HG02763 (cell line): ENCODE data around the gene KCTD2.
"Not testable (repeated sequence)": the region's sequence is repeated elsewhere in the genome, so short reads cannot be mapped to it uniquely, and the experiment has no call there.

Experiments
- ATAC-seq: cut with Tn5 transposase; IDR thresholded peaks from one replicate; pipeline ENCODE4 v1.9.1; 2021; ENCODE audit warnings: mild to moderate bottlenecking, moderate library complexity; ENCODE audit not compliant: unreplicated experiment

The KCTD2 gene

DNA sequence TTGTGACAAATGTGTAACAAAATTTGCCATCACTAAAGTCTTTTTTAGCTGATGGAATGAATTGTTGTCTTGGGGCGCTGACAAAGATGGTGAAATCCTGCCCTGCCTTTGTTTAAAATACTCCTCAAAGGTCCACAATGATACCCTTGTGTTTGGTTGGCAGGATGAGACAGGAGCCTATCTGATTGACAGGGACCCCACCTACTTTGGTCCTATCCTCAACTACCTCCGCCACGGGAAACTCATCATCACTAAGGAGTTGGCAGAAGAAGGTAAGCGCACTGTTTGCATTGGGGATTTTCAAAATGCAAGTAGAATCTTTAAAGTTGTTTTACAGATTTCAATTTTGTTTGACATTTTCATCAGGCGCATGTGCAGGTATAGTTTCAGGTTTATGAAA, 2.0 kb downstream of the KCTD2 start:
- ATAC-seq = no peak

DNA sequence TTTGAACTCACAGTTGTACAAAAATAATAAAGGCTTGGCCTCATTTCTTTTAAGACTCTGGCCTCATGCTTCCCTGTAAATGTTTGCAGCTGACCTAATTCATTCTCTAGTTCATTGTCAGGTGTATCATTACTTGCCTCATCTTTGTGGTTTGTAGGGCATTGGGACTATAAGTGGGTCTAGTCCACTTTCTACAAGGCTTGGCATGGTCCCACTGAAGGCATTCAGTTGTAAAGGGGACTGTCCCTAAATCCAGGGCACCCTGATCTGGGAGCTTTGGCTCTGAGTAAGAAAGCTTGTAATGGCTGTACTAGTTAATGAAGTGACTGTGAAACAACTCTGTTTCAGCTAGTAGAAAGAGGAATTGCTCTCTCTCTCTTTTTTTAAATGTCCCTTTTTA, 2.7 kb downstream of the KCTD2 start:
- ATAC-seq = no peak

DNA sequence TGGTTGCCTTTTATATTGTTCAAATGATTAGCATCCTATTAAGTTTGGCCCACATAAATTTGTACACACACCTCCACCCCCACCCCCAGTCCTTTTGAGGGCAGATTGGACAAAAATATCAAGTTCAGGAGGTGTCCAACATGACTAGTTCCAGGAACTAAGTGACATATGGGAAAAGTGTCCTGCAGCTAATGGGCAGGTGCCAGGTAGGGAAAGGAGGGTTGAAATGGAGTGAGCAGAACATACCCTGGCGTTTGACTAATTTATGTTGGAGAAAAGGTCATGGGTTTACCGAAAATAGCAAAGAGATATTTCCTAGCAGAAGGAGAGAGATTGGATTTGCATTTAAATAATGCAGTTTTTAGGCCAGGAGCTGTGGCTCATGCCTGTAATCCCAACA, 4.9 kb downstream of the KCTD2 start:
- no peak for ATAC-seq

DNA sequence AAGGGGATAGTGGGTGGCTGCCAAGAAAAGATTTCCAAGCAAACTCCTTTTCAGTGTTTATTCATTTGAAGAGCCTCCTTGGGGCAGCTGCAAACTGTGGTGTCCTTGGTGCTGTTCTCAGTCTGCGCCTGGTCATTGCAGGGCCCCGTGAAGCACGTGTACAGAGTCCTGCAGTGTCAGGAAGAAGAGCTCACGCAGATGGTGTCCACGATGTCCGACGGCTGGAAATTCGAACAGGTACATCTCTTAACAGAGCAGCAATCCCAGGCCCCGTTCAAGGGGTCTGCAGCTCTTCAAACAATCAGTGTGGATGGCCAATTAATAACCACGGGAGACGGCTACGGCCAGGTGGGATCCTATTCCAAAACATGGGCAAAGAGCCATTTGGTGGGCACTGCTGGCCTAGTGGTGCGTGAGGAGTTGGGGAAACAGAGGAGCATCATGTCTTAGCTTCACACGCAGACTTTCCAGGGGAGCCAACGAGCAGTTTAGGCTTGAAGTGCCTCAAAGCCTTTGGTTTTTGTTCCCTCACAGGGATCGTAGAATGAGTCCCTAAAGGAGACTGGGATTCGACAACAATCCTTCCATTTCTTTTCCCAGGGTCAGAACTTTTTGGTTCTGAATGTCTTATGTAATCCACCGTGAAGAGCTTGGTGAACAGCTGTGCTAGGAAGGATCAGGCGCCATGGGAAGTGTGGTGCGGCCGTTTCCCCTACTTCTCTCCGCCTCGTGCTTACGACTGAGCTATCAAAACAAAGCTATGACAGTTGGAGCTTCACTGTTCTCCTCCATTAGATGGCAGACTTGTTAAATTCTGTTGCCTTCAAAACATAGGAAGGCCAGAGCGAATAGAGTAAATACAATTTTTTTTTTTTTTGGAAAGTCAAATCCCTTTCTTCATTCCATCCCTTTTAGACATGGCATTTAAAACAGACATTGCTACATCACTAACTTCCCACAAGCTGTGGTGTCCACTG, 12.6 kb downstream of the KCTD2 start:
- ATAC-seq = no peak

DNA sequence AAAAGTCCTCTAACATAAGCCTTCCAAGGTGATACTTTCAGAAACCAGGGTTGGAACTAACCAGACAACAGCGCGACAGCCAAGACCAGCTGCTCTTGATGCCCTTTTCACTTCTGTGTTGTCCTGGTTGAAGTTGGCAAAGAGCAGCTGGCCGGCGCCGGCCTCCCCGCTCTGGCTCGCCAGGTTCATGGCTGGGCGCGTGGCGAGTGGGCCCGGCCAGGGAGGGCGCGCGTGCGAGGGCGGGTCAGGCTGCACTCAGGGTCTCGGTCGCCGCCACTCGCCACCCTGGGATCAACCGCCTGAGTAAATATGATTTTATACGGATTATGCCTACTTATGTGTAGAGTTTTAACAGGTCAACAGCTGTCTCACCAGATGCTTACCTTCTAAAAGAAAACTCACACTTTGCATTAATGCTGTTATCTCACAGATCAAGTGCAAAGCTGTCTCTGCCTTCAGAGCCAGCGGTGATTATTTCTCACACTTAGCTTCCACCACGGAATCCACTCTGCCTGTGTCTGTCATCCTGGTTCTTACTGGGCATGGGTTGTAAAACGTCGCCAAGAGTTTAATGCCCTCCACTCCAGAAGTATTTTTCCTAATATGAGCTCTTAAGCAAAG, 13.5 kb downstream of the KCTD2 start:
- no peak for ATAC-seq

DNA sequence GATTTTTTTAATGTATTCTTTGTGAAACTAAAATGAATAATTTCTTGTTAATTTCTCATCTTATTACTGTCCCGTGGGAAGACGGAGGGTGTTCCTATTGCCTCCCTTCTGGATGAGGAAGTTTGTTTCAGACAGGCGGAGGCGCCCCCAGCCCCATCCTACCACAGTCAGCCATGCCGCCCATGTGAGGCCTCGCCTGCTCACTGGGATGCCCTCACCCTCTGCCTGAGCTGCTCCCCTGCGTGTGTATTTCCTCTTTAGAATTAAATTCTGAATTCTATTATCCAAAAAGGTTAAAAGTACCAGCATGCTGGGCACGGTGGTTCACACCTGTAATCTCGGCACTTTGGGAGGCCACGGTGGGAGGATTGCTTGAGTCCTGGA, 14.0 kb downstream of the KCTD2 start:
- ATAC-seq = no peak

DNA sequence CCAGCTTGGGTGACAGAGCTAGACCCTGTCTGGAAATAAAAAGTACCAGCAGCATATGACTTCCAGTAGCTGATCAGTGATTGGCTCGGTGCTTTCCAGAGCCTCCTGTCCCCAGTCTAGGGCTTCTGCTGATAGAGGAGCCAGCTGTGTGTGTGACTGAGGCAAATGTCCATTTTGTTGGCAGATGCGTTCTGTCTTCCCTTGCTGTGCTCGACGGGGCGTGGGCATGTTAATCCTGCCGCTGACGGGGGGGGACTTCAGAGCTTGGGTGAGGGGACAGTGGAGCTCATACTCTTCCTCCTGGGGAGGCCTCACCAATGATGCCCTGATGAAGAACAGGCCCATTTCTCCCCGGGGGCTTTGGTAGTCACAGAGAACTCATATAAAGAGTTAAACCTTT, 14.6 kb downstream of the KCTD2 start:
- ATAC-seq = no peak

DNA sequence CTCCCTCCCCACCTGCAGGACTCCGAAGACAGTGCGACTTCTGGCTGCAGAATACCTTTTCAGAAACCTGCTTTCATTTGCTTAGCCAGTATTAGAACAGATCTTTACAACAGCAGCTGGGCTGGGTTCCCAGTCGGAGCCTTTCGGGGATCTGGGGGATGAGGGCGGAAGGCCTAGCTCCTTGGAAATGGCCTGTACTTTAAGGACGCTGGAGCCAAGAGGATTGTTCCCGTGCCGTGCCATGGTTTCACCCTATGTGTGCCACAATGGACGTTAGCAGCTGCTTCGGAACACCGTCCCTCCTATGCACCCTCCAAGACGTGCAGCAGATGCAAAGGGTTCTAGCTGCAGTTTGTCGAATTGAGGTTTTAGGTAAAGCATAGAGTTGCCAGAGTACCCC, 16.2 kb downstream of the KCTD2 start:
- ATAC-seq = no peak

DNA sequence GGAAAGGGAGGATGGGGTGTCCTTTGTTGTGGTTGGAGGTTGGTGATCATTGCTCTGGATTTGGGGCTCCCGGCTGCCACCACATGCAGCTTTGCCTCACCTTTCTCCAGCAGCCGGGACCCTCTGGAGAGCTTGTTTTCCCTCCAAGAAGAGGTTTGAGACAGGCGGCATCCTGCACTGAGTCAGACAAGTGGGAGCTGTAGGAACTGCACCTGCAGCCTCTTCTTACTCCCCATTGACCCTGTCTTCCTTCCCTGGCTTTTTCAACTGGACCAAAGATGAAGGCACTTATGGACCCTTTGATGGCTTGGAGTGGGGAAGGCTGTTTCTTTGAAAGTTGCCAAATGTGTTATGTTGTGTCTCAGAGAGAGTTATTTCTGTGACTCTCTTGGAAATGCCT, 16.6 kb downstream of the KCTD2 start:
- no peak for ATAC-seq

DNA sequence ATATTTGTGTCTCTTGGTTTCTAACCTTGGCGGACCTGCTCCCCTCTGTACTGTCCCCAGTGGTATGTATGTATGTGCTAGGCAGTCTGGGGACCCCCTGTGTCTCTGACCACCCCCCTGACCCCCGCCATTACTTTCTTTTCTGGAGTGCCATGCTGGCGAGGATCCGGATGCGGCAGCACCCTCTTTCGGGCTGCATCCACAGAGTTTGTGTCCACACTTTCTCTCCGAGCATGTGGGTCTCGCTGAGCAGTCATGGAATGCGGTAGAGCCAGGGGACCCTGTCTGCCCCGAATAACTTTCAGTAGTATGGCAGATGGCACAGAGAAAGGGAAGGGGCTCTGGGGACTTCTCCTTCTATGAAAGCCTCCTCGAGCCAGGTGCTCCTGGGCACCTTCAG, 17.0 kb downstream of the KCTD2 start:
- no peak for ATAC-seq

DNA sequence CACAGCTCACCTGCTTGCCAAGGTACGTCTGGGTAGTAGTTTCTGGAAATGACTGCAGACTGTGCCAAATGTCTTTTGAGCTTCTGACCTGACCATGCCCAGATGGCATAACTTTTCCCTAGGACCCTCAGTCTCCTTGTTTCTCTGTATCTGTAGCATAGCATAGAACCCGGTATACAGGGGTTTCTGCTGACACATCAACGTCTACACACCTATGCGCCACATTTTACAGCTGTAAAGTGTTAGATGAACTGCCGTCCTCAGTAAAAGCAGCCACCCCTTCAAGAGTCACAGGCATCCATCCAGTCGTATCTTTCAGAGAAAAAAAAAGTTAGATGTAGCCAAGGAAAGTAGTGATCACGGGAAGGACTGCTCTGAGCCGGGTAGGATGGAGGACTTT, 17.4 kb downstream of the KCTD2 start:
- no peak for ATAC-seq

DNA sequence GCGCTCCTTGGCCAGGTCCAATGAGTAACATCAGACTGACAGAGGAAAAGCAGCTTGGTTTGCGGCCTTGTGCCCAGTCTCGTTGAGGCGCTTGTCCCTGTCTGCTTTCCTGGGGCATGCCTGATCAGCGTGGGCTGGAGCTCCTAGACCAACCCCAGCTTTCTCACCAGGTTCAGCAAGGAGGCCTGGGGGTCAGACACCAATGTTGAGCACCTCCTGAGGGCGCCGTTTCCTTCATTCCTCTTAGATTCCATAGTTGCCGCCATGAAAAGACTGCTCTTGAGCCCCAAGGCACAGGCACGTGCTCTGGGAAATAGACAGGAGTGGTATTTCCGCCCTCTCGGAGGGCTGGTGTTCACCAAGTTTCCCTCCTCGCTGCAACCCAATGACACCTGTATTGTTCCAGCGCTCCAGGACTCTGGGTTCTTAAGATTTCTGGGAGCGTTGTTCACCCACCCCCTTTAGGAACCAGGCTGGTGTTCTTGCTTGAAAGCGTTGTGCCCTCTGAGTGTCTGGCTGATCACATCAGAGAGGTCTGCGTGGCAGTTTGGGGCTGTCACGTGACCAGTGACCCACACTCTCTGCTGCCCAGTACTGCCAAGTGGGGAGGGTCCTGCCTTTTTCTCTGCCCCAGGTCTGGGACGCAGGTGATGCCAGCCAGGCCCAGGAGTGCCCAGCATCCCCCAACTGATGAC, 18.0 kb downstream of the KCTD2 start:
- no peak for ATAC-seq

DNA sequence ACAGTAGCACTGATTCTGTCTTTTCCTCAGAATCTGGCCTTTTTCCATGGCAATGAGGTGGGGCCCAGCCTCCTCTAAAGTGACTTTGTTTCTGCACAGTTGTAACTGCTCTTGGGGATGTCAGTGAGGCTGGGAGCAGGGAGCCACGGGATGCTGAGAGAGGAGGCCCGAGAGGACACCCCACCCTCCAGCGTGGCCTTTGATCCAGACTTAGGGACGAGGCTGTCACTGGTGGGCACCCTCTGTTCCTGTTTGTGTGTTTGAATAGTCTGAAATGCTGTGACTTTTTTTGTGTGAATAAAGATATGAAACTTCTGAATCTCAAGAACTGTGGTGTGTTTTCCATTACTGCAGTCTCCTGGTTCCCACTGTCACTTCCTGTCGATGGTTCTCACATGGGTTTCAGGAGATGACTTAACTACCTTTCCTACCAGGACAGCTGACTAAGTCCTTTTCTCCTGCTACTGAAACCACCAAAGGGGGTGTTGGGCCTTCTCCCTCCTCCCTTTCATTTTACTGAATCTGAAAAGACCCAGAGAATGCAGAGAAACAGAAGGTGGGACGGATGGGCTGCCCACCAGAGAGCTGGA, 18.6 kb downstream of the KCTD2 start:
- no peak for ATAC-seq

DNA sequence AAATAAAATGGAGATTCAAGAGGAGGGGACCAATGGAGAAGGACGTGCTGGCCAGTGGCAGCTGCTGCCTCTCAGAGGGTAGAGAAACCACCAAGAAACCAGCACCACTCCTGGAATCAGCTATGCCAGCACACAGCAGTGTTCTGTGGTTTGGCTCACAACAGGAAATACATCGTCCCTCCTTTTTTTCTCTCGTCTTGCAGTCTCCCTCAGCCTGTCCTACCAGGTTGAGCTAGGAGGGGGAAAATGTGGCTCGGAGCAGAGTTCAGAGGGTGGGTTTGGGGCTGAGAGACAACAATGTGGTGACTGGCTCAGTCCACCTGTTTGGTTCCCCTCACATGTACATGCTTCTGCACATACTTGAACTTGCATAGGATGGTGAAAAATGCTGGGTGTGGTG, 20.8 kb downstream of the KCTD2 start:
- no peak for ATAC-seq

DNA sequence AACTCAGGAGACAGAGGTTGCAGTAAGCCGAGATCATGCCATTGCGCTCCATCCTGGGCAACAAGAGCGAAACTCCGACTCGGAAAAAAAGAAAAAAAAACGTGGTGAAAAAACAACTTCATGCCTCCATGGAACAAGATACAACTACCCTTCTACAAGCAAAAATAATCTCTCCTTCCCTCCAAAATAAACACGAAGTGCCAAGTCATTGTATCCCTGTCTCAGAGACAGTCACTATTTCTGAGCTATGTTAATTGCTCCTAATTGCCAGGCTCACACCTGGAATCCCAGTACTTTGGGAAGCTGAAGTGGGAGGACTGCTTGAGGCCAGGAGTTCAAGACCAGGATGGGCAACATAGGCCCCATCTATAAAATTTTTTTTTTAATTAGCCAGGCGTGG, 21.7 kb downstream of the KCTD2 start:
- ATAC-seq = no peak

DNA sequence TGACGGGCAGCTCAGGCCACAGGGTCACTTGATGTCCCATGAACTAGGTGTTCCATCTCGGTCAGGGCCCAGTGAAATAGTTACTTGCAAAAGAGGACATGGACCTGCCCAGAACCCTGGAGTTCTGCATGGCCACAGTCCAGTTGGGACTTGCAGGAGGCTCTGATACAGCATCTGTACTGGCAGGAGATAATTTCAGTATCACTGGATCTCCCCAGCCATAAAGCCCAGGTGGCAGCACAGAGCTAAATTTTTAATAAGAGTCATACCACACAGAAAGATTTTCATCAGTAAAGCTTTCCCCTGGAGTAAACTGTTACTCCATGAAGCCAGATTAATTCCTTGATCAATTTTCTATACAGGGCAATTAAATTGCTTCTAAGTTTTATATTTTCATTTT, 22.8 kb downstream of the KCTD2 start:
- ATAC-seq = no peak

DNA sequence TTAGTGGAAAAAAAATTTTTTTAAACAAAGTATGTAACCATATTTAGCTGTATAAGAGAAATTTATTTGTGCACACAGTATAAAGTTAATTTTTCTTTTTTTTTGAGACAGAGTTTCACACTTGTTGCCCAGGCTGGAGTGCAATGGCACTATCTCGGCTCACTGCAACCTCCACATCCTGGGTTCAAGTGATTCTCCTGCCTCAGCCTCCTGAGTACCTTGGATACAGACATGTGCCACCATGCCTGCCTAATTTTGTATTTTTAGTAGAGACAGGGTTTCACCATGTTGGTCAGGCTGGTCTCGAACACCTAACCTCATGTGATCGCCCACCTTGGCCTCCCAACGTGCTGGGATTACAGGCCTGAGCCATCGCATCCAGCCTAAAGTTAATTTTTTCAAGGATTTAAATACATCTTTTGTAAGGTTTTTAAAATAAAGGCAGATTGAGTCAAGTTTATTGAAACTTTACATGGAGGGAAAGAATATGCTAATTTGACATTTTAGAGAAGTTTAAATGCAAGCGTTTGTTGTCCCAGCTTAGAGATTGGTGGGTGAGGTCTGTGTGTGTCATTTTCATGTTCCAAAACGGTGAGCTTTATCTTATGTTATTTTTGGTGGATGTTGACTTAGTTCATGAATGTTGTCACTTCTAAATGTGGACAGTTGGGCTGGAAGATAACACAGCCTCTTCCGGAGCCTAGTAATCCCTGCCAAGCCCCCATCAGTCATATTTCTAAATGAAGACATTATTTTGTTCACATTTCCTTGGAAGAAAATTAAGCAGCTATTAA, 24.6 kb downstream of the KCTD2 start:
- ATAC-seq = not testable (repeated sequence)

DNA sequence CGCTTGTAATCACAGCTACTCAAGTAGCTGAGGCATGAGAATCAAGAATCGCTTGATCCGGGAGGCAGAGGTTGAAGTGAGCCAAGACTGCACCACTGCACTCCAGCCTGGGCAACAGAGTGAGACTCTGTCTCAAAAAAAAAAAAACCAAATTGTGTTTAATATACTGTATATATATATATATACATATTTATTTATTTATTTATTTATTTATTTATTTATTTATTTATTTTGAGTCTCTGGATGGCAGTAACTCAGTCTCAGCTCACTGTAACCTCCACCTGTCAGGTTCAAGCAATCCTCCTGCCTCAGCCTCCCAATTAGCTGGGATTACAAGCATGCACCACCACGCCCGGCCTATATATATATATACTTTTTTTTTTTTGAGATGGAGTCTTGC, 25.9 kb downstream of the KCTD2 start:
- not testable (repeated sequence) for ATAC-seq

DNA sequence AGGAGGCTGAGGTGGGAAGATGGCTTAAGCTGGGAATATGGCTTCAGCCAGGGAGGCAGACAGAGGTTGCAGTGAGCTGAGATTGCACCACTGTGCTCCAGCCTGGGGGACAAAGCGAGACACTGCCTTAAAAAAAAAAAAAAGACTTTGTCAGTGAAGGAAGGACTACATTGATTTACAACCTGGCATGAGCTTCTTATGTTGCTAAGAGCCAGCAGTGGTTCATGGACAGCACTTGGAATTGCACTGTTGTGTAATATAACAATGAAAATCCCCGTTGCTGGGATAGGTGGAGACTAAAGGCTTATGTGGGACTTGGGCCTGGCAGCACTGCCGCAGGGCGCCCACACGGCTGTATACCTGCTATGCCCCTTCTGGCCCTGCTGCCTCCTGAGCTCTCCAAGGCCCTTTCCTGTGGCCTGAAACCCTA, 26.6 kb downstream of the KCTD2 start:
- no peak for ATAC-seq

DNA sequence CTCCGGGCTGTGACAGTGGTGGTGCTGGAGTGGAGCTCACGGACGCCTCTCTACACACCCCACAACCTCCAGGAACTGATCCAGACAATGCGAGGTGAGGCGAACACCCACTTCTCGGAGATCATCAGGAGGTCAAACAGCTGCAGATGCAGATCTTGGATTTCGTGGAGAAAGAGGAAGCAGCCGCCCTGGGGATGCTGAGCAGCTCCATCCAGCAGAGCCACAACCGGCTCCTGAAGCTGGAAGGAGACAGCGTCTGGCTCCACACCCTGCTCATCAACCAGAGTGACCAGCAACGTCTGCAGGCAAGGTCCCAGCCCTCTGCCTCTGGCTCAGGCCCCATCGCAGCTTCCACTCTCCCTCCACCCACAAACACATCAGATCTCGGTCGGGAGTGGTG, 27.5 kb downstream of the KCTD2 start:
- no peak for ATAC-seq
